Hematopoietic multipotent progenitor cell treated with erythropoietin and hydrocortisone succinate and interleukin-3 and kit ligand, for 4 days (in vitro differentiated cells): Measurements from ENCODE around the gene TPRX2.
A peak's percentile ranks its signal among the peaks of the same experiment; 100 is the strongest.
"Not testable (repeated sequence)": the region's sequence is repeated elsewhere in the genome, so short reads cannot be mapped to it uniquely, and the experiment has no call there.

Experiments used
- DNase-seq: peaks from one replicate; pipeline ENCODE4 v3.0.0-alpha.2; 2015

Gene TPRX2

GRCh38 chr19:47858646-47859285, at the start of gene TPRX2:
TPRX2 (plus strand) TSS chr19:47859235; CDS start chr19:47859247, 12 bp downstream.
- not testable (repeated sequence) for DNase-seq

GRCh38 chr19:47813304-47813994, 45.6 kb upstream of the TPRX2 start:
- DNase-seq, result peak; percentile 88

- no peak for DNase-seq
These were observed 45.1 kb upstream of the TPRX2 start for GRCh38 chr19:47813995-47814328.

- DNase-seq, result not testable (repeated sequence)
These were observed 42.8 kb upstream of the TPRX2 start for GRCh38 chr19:47816270-47816669.

- DNase-seq, result not testable (repeated sequence)
These were observed 40.8 kb upstream of the TPRX2 start for GRCh38 chr19:47818221-47818620.

- DNase-seq, result no peak
These were observed 39.2 kb upstream of the TPRX2 start for GRCh38 chr19:47819858-47820257.

- no peak for DNase-seq
These were observed 38.6 kb upstream of the TPRX2 start for GRCh38 chr19:47820410-47820809.

GRCh38 chr19:47821460-47822020, 37.5 kb upstream of the TPRX2 start, which contains the start of gene CRX:
CRX (plus strand) TSS chr19:47821937; CDS start chr19:47834444, 12,507 bp downstream.
- DNase-seq, result no peak

GRCh38 chr19:47824396-47824795, 34.6 kb upstream of the TPRX2 start:
- DNase-seq, result peak; percentile 7

- DNase-seq, result no peak
These were observed 32.2 kb upstream of the TPRX2 start for GRCh38 chr19:47826800-47827199.

GRCh38 chr19:47832723-47833122, 26.3 kb upstream of the TPRX2 start:
- DNase-seq, result no peak

- no peak for DNase-seq
These were observed 23.0 kb upstream of the TPRX2 start for GRCh38 chr19:47836038-47836437.

- DNase-seq, result no peak
These were observed 19.6 kb upstream of the TPRX2 start for GRCh38 chr19:47839411-47839810.

GRCh38 chr19:47839913-47840312, 19.1 kb upstream of the TPRX2 start:
- DNase-seq, result no peak

GRCh38 chr19:47842941-47843340, 16.1 kb upstream of the TPRX2 start:
- no peak for DNase-seq

- no peak for DNase-seq
These were observed 10.6 kb upstream of the TPRX2 start for GRCh38 chr19:47848425-47848822.

GRCh38 chr19:47848823-47849473, 10.1 kb upstream of the TPRX2 start:
- DNase-seq, result peak; percentile 64

- DNase-seq, result no peak
These were observed 6.0 kb upstream of the TPRX2 start for GRCh38 chr19:47853003-47853402.

- peak; percentile 18 for DNase-seq
These were observed 4.6 kb upstream of the TPRX2 start for GRCh38 chr19:47854459-47854858.

- not testable (repeated sequence) for DNase-seq
These were observed 804 bp upstream of the TPRX2 start for GRCh38 chr19:47858231-47858630.

GRCh38 chr19:47859838-47860237, 803 bp downstream of the TPRX2 start:
- not testable (repeated sequence) for DNase-seq

GRCh38 chr19:47860602-47861297, 1.7 kb downstream of the TPRX2 start:
- DNase-seq, result no peak

GRCh38 chr19:47861630-47862029, 2.6 kb downstream of the TPRX2 start:
- DNase-seq, result no peak
